NT2/D1 (cell line): ENCODE measurements around the gene MUC3A.

Experiments used
- SUZ12 ChIP-seq: IDR thresholded peaks from 2 replicates; pipeline ENCODE4 v1.6.1; 2011; ENCODE audit not compliant: insufficient read length, insufficient read depth; ENCODE audit errors: extremely low read depth
- YY1 ChIP-seq: IDR thresholded peaks from 2 replicates; pipeline ENCODE4 v1.6.1; 2011; ENCODE audit not compliant: insufficient read length, insufficient read depth
- ZNF274 ChIP-seq: IDR thresholded peaks from 2 replicates; pipeline ENCODE4 v1.6.1; 2011; ENCODE audit warnings: mild to moderate bottlenecking, low read depth, low read length

DNA sequence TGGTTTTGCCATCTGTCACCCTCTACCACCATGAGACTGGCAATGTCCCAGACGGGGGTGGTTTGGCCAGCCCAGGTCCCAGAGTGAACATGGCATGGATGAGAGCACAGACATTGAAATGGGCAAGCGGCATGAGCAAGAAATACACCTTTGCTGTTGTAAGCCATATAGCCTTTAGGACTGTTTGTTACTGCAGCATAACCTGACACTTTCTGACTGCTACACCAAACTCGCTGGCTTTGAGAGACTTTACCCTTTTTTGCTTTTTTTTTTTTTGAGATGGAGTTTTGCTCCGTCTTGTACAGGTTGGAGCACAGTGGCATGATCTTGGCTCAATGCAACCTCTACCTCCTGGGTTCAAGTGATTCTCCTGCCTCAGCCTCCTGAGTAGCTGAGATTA, 5.2 kb upstream of the MUC3A start:
- TF ChIP-seq YY1 (no peak), SUZ12 (no peak), ZNF274 (no peak)
